HG02973 (cell line): ENCODE measurements around the gene GOLGA1.
"Not testable (repeated sequence)": the region's sequence is repeated elsewhere in the genome, so short reads cannot be mapped to it uniquely, and the experiment has no call there.

Experiments used
- ATAC-seq: cut with Tn5 transposase; IDR thresholded peaks from one replicate; pipeline ENCODE4 v1.9.1; 2021; ENCODE audit warnings: moderate library complexity; ENCODE audit not compliant: unreplicated experiment

Gene GOLGA1

DNA sequence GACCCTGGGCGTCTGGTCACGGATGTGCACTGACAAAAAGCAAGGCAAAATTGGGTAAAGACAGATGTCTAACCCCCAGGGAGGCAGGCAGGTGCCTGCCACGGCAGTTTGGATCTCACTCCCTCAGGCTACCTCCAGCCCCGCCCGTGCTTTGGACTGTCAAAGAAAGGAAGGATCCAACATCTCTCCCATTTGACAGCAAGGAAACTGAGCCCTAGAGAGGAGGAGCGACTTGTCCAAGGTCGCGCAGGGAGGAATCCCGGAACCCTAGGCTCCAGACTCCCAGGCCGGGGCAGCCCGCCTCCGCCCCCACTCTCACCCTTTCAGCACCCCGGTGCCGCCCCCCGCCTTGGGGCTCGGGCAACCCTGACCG lies 376 bp downstream of the GOLGA1 start:
- peak; percentile 35 for ATAC-seq

DNA sequence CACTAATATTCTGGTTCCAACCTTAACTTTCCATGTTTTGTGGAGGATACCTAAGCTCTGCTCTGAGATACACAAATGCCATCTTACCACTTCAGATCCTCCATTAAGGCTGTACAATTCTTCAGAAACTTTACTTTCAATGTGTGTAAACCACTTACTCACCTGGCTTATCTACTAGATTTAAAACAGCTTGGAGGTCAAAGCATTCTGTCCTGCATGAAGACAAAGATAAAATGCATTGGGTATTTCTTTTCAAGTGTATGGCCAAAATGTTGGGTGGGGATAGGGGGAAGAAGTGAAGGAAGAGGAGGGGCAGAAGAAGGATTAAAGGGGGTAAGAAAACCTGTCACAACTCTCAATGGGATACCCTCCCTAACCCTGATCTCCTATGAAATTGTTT lies 939 bp downstream of the GOLGA1 start:
- ATAC-seq = no peak

DNA sequence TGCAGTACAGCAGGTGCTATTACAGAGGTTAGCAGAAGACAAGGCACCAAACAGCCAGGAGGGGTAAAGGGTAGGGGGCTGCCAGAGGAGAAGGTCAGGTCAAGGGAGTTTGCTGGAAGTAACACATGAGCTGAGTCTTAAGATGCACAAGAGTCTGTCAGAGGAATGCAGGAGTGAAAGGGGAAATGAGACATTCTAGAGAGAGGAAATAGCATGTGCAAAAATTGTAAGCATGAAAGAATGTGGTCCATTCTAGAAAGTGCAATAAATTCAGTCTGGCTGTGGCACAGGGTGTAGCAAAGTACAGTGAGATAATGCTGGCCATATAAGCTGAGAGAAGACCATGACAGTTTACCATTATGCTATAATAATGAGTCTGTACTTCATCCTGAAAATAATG lies 6.6 kb downstream of the GOLGA1 start:
- ATAC-seq = no peak

DNA sequence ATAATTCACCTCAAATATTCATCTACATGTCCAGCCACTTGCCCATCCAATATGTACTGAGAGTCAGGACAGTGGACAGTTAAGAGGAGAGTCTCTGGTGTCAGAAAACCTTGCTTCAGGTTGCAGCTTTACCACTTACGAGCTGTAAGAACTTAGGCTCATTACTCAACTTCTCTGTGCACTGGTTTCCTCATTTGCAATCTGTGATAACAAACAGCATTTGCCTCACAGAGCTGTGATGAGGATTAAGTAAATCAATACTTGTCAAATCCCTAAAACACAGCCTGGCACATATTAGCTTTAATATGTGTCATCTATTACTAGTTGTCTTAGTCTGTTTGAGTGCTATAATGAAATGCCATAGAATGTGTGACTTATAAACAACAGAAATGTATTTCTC lies 8.6 kb downstream of the GOLGA1 start:
- no peak for ATAC-seq

DNA sequence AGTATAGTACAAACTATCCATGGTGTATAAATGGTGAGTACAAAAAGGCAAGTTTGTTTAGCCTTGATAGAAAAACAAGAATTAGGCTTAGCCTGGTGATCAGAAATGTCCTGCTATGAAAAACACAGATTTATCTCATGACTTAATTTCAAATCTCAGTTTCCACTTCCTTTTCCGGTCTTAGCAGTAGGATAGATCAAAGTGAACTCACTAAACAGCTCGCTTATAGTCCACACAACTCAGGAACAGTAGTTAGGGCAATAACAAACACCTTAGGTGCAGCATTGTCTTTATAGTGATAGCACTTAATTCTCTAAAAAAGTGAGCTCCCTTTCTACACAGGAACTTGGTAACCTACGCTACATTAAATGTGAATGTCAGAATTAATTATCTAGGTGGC lies 11.4 kb downstream of the GOLGA1 start:
- no peak for ATAC-seq

DNA sequence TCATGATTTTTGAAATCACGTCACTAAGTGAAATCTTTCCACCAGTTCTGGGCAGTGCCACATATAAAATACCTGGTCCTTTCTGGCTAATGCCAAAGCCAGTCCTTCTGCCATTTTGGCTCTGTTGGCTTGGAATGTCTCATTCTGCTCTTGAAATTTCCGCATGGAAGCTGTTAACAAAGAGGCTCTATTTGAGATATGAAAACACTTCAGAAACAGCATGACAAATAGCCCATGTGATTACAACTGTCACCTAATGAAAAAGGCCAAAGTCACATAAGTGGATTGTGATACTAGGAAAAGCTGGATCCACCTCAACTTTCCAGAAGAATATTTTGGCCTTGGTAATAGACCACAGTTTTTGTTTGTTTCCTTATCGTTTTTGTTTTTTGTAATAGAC lies 12.8 kb downstream of the GOLGA1 start:
- ATAC-seq = no peak

DNA sequence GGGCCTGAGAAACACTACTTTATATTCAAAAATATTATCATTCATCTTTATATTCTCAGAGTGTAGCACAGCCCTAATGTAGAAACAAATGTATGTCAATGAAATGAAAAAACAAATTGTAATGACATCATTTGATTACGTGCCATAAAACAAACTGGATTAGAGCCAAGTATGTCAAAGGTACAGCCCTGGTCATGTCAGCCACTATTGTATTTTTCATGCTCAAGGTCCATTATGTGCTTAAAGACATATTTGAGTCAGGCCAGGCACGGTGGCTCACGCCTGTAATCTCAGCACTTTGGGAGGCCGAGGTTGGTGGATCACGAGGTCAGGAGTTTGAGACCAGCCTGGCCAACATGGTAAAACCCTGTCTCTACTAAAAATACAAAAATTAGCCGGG lies 20.5 kb downstream of the GOLGA1 start:
- ATAC-seq = not testable (repeated sequence)

DNA sequence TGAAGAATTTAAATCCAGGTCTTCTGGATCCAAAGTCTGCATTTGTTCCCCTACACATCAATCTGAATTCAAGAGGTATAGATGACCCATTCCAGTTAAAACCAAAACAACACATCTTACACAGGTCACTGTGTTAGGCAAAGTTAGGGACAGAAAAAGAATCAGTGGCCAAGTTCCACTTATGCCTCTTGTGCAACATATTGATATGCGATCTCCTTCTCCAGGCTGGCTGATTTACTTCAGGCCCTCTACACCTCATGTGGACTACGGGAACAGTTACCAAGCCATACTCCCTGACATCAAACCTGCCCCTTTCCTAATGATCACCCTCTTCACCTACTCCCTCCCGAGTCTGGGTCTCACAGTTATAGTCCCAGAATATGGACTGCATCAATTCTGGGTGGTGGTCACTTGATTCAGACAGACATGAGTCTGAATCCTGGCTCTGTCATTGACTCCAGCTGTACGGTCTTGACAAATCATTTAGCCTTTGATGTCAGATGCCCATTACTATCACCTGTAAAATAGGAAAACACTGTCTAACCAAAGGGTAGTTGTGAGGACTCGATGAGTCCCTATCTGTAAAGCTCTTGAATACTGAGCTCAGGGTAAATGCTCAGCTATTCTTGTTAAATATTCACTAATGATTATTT lies 26.0 kb downstream of the GOLGA1 start:
- no peak for ATAC-seq

DNA sequence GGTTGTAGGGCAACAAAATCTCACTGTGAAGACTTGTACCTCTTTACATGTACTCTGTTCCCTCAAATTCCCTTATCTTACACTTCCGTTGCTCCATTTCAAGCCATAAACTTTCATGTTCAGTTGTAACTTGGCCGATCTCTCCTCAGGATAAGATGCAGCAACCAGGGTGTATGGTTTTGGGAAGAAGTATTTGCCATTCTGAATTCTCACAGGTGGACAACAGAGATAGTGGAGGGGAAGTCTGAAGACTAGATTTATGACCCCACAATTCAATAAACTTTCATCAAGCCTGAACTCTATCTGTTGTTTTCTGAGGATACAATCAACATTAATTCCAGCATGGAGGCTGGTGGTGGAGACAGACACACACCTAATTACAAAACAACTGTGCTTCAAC lies 27.5 kb downstream of the GOLGA1 start:
- ATAC-seq = no peak

DNA sequence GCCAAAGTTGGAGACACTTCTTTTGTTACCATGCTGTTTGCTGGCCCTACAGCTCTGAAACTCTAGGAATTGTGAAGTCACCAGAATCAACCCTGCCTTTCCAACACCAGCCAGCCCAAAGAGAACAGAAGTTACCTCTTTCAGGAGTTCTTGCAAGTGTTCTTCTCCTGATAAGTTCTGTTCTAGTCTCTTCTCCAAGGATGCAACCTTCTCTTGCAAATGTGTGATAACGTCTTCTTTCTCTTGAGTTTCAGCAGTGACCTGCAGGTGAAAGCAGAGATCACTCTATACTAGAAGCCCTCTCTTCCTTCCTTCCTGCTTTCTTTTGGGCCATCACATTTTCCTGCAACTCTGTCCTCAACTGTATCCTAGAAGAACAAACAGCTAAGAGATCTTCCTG lies 29.1 kb downstream of the GOLGA1 start:
- no peak for ATAC-seq

DNA sequence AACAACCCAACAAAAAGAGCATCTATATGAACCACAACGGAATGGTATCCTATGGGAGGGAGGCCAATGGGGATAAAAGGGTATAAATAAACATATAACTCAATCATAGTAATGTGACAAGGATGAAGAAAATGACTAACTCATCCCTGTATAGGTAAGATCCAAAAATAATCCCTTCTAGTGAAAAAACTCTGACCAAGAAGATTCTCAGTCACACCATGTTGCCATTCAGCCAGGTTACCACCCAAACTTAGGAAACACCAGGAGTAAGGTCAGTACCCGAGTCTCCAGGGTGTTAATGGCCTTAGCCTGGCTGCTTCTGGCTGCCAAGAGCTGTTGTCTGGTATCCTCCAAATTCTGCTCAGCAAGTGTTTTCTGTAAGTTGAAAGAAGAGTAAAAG lies 32.8 kb downstream of the GOLGA1 start:
- ATAC-seq = no peak

DNA sequence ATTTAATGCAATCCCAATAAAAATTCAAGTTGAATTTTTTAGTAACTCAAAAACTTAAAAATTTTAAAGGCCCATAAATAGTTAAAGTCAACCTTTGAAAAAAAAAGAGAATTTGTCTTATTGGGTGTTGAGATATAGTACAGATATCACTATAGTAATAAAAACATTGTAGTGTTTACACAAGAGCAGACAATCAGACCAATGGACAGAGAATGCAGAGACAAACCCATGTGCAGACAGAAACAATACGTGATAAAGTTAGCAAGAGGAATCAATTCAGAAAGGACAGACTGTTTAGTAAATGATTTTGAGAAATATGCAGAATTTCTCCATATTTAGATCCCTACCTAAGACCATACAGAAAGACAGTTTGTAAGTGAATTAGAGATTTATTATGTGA lies 33.9 kb downstream of the GOLGA1 start:
- no peak for ATAC-seq

DNA sequence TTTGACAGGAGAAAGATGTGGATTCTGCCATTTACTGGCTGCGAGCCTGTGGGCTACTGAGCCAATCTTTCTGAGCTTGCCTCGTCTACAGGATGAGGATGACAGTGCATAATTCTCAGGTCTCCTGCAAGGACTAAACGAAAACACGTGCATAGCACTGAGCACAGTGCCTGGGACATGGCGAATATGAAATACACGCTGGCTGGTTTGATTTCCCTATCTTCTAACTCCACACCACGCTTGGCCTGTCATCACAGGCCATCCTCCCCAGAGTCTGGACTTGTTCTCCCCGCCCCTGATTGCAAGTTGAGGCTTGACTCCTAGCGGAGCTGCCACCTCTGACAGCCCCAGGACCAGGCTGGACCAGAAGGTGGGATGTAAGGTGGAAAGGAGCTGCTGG lies 41.0 kb downstream of the GOLGA1 start:
- ATAC-seq = no peak

DNA sequence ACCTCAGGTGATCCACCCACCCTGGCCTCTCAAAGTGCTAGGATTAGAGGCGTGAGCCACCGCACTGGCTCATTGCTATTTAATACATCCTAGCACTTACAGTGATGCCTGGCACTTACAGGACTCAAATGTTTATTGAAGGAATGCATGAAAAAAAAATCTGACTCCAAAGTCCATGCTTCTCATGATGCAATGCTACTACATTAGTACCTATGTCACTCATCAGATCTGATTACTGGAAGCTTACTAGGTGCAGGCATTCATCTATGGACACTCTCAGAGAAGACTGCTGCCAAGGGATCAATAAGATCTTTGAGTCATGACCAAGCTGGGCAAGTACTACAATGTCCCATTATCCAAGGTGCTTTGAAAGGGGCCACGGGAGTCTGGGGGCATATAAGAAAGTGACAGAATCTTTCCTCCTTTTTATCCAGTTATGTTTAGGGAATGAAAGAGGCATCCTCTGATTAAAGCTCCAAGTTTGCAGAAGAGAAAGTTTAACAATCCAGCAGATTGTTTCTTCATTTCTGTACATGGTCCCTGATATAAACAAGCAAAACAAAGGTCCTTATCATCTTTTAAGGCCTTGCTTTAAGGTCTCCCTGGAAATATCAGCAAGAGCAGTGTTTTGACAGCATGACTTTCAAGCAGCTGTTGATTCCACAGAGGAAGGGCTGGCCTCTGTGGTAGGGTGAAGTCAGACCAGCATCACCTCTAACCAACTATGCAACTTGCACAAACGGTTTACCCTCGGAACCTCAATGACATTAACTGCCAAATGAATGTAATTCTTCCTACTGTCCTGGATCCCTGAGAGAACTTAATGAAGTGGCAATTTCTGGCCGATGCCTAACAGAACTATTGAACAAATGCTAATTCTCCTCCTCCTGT lies 43.1 kb downstream of the GOLGA1 start:
- ATAC-seq = no peak

DNA sequence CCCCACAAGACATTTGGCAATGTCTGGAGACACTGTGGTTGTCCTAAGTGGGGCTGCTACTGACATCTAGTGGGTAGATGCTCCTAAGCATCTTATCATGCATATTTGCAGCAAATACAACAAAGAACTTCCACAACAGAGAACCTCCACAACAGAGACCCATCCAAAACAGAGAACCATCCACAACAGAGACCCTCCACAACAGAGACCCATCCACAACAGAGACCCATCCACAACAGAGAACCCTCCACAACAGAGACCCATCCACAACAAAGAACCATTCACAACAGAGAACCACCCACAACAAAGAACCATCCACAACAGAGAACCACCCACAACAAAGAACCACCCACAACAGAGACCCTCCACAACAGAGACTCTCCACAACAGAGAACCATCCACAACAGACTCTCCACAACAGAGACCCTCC lies 46.1 kb downstream of the GOLGA1 start:
- no peak for ATAC-seq

DNA sequence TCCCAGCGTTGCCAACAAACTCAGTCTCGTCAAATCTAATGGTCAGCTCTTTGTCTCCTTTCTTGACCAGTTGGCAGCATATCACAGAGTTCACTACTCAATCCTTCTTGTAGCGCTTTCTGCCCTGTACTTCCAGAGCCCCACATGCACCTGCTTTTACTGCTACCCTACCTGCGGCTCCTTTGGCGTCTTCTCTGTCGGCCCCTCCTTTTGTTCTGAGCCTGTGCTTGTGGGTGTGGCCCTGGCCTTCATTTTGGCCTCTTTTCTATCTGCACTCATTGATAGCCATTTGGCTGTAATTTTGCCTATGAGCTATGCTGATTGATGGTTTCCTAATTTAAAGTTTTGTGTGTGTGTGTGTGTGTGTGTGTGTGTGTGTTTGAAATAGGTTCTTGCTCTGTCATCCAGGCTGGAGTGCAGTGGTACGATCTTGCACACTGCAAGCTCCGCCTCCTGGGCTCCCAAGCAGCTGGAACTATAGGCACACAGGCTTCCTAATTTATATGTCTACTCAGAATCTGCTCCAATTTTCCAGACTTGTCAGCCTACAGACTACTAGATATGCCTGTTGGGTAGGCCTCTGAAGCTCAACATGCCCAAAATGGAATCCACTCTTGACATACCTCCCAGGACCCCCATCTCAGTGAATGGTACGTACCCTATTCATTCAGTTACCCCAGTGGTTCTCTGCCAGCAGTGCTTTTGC lies 46.7 kb downstream of the GOLGA1 start:
- no peak for ATAC-seq

DNA sequence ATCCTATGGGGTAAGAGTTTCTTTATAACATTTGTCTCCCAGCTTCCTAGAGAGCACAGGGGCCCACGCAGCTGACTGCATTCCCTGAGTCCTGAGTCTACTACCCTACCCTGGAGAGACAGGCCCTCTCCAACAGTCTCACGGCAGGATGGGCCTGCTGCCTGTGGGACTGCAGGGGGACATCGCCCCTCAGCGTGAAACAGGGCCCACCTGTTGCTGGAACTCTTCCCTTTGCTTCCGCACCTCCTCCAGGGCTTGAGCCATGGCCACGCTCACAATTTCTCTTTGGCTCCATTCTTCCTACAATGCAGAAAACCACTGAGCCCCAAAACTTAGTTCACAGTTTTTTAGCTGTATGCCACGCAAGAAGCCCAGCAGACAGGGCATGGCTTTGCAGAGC lies 50.7 kb downstream of the GOLGA1 start:
- no peak for ATAC-seq

DNA sequence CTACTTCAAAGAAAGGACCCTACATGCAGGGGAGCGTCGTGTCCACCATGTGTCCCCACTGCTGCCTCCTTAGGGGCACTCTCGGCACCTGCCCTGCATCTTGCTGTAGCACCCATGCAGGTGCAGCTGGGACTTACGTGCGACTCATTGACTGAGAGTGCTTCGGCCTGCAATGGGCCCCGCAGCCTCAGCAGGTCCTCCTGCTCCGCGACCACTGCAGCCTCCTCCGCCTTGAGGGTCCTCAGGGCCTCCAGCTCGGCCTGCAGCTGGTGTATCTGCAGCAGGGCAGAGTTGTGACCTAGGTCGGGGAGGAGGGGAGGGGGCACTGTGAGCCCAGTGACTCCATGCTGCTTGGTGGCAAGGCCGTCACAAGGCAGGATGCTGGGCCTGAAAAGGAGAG lies 51.9 kb downstream of the GOLGA1 start:
- no peak for ATAC-seq

DNA sequence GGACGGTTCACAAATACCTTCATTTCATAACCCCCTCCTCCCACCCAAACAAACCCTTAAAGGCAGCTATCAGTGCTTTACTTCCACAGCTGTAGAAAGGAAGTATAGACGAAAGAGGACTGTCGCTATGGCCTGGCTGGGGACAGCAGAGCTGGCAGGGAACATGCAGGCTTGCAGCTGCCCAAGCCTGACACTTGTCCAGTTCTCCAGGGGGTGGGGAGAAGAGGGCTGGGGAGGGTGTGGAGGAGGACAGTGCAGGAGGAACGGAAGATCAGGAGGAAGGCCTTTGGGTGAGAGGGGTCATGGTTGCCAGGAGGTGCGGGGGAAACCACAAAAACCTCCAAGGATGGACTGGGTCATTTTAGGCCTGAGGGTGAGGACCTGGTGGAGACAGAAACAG lies 53.1 kb downstream of the GOLGA1 start:
- no peak for ATAC-seq

DNA sequence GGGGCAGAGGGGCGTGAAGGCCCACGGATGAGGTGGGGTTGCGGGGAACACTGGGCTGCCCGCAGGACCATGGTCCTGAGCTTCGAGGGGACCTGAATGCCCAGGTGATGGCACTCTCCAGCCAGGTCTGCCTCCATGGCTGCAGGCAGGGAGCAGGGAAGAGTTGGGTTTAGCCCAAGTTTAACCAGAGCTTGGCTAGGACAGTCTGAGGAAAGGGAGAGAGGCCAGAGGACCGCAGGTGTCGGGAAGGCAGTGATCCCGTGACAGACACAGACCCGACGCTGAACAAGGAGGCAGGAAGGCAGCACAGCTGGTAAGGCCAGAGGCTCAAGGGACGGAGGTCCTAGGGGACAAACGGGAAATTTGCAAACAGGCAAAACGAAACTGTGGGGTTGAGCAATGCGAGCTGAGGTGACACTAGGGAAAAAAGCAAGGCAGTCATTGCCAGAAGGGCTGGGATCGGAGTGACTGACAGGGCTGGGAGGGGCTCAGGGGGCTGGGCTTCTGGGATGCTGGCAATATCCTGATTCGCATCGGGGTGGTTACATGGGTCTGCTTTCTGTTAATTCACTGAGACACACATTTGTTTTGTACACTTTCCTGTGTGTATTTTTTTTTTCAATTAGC lies 53.9 kb downstream of the GOLGA1 start:
- no peak for ATAC-seq

DNA sequence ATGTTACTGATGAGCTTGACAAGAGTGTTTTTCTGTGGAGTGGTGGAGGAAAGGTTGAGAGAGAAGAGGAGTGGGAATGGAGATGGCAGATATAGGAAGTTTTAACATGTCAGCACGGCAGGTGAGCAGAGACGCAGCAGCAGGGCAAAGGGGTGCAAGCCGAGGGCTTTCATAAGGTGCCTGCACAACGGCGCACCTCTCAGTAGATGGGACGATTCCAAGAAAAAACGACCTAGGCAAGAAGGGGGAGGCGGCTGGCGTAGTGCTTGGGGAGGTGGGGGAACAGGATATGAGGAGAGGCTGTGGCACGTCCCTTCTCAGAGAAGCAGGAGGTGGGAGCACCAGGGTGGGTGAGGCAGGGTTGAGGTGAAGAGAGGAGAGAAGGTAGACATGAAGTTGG lies 54.4 kb downstream of the GOLGA1 start:
- ATAC-seq = no peak

DNA sequence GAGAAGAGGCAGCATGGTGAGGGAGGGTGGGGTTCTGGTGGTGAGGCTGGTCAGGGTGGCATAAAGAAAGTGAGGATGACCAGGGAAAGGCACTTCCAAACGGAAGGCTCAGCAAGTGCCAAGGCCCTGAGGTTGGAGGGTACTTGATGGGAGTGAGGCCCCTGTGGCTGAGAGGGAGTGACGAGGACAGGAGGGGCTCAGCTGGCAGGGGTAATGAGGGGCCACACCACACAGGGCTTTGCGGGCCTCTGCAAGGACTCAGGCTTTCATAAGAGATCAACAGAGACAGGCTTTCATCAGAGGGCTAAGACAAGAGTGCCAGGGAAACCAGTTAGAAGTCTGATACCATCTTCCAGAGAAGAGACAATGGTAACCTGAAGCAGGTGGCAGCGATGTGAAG lies 55.3 kb downstream of the GOLGA1 start:
- no peak for ATAC-seq
